Activated CD4-positive, alpha-beta T cell treated with anti-CD3 and anti-CD28 coated beads for 24 hours (primary cell): ENCODE results near the gene CDH3.
A peak's percentile ranks its signal among the peaks of the same experiment; 100 is the strongest.
"Not testable (repeated sequence)": the region's sequence is repeated elsewhere in the genome, so short reads cannot be mapped to it uniquely, and the experiment has no call there.

Source experiments
- DNase-seq, 2 donors: peaks; one replicate each; pipeline ENCODE4 v3.0.0-alpha.2; 2020; ENCODE audit warnings: low read depth in 2 of 2

CDH3 gene

GRCh38 chr16:68704232-68704867 lies 59.2 kb downstream of the CDH3 start:
- peak; percentile 49 to 59 for DNase-seq

GRCh38 chr16:68707340-68708152 lies 62.4 kb downstream of the CDH3 start:
- DNase-seq = no peak

DNA sequence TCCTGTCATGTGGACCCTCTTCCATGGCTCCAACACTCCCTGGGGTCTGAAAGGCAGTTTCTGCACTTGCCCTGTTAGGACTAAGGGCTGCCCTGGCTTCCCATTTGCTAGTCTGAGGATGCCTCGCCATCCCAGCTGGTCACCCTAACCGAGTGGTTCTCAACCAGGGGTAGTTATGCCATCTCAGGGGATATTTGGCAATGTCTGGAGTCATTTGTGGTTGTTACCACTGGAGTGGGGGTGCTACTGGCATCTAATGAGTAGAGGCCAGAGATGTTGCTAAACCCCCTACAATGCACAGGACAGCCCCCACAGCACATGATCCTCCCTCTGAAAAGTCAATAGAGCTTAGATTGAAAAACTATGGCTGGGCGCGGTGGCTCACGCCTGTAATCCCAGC lies 65.1 kb downstream of the CDH3 start:
- DNase-seq = no peak

DNA sequence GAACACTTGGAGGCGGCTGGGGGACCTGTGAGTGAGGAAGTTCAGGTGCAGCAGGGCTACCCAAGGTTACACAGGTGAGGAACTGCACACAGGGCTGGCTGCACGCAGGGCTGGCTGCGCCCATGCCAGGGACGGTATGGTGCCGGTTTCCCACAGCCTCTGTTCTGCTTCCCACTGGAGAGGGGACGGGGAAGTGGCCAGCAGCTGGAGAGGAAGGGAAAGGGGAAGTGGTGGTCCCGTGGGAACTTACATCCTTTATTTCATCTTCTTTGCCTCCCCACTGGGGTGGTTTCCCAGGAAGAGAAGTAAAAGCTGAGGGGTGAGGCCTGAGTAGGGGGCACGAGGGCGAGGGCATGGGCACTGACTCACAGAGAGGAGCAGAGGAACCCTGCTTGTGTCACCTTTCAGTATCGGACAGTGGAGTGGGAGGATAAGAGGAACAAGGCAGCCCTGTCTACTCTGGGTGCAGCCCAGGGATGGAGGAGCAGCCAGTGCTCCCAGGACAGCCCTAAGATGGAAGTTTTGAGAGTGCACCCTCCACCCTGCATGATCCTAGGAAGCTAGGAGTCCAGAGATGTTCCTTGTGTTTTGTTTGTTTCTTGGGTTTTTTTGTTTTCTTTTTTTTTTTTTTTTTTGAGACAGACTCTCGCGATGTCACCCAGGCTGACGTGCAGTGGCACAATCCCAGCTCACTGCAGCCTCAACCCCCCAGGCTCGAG lies 66.5 kb downstream of the CDH3 start:
- DNase-seq = no peak

GRCh38 chr16:68713361-68713760 lies 68.3 kb downstream of the CDH3 start:
- DNase-seq = no peak

GRCh38 chr16:68715471-68715870 lies 70.4 kb downstream of the CDH3 start:
- no peak for DNase-seq

DNA sequence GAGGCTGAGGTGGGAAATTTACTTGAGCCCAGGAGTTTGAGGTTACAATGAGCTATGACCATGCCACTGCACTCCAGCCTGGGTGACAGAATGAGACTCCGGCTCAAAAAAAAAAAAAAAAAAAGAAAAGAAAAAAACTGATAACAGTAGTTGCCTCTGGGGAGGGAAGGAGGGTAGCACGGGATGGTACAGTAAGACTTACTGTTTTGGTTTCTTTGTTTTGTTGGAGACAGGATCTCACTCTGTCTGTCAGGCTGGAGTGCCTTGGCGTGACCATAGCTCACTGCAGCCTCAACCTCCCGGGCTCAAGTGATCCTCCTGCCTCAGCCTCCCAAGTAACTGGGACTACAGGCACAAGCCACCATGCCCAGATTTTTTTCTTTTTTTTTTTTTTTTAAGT lies 71.4 kb downstream of the CDH3 start:
- DNase-seq = not testable (repeated sequence)

GRCh38 chr16:68717684-68718083 lies 72.6 kb downstream of the CDH3 start:
- DNase-seq = no peak

DNA sequence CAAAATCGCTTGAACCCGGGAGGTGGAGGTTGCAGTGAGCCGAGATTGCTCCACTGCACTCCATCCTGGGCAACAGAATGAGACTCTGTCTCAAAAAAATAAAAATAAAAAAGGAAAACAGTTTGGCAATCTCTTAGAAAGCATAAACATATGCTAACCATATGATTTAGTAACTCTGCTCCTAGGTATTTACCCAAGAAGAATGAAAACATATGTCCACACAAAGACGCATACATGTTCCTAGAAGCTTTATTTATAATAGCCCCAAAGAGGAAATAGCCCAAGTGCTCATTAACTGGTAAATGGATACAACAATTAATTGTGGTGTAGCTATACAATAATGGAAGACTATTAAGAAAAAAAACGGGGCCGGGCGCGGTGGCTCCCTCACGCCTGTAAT lies 73.5 kb downstream of the CDH3 start:
- DNase-seq = no peak

DNA sequence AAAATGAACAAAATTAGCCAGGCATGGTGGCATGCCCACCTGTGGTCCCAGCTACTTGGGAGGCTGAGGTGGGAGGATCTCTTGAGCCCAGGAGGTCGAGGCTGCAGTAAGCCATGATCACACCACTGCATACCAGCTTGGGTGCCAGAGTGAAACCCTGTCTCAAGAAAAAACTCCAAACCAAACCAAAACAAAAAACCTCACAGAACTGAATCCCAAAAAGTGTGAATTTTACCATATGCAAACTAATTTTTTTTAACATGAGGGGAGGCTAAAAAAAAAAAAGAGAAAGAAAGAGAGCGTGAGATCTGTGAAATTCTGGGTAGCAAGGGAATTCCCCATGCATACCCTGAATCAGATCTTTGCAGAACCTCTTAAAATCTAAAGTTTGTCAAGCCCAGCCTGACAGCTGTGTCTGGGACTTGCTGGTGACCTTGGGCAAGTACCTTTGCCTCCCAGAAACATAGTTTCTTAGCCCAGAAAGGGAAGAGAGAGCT lies 74.9 kb downstream of the CDH3 start:
- no peak for DNase-seq

DNA sequence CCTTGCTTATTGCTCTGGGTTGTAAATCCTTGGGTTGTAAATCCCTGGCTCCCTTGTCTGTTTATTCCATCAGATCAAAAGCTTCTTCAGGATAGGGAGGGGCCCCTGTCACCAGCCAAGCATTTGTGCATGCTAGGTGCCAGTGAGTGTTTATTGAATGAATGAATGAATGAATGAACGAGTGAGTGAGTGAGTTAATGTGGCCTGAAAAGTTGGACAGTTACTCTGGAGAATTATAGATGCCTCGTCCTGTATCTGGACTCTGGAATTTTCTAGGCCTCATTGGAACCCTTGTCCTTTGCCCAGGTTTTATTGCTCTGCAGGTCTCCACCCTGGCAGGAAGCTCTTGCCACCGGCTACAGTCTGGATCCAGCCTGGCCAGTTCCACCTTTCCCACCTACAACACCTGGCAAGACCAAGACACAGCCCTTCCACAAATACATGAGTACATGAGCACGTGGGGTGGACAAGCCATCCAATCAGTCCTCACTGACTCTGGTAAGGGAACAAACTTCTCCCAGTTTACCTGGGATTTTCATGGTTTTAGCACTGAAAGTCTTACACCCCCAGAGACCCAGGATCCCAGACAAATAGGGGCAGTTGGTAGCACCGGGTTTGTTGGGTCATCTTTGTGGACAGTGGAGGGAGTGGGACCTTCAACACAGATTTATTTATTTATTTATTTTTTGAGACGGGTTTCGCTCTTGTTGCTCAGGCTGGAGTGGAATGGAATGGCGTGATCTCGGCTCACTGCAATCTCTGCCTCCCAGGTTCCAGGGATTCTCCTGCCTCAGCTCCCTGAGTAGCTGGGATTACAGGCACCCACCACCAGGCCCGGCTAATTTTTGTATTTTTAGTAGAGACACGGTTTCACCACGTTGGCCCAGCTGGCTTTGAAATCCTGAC lies 77.3 kb downstream of the CDH3 start:
- DNase-seq = no peak

DNA sequence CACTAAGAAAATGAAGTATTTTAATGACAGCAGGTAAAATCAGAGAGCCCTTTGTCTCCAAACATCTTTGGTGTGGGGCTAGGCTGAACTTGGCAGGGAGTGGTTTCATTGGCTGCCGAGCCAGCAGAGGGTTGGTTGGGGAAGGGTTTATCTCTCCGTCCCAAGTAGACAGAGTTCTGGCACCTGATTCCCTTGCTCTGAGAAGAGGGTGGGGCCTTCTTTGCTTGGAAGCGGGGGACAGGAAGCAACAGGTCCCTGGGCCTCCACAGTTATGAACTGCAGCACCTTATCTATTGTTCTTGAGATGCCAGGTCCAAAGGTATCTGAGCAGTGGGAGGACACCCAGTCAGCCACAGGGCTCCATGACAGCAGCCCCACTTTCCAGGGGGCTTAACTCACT lies 79.7 kb downstream of the CDH3 start:
- DNase-seq = no peak

DNA sequence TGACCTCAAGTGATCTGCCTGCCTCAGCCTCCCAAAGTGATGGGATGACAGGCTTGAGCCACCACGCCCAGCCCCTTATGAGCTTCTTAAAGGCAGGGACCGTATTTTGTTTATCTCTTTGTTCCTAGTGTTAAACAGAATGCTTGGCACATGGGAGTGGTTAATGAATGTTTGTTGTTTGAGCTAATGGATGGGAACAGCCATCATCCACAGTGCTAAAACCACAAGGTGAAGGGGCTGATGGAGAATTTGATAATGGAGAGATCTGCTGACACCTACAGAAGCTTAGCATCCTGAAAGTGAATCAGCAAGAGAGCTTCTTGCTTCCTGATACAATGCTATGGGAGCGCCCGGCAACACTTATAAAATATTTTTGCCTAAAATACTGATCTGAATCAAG lies 83.4 kb downstream of the CDH3 start:
- no peak for DNase-seq

- DNase-seq = no peak
Measured at GRCh38 chr16:68731637-68732036, 86.5 kb downstream of the CDH3 start.

DNA sequence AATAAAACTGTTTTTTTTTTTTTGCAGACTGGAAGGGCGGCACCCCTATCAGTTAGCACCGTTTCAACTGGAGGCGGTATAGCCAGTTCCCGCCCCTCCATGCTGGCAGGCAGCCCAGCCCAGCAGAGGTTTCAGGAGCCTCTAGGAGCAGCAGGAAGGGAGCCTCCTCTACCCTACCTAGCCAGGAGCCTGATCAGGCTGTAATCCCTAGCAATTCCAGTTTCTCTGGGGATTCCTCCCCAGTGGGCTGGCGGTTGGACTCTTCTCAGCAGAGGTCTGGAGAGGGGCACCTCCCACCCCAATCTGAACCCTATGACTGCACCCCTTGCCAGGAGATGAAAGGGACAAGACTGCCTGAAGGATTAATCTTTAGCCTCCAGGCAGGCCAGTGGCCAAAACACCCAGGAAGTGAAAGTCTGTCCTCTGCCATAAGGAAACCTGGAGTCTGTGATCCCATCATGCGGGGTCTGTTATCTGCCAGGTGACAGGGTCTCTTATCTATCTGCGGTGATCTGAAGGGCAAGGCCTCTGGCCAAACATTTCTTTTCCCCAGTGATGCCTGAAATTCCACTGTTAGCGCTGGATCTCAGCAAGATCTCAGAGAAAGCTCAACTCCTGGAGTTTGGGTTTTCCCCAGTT lies 87.1 kb downstream of the CDH3 start:
- DNase-seq = no peak

GRCh38 chr16:68732741-68733399 lies 87.8 kb downstream of the CDH3 start:
- DNase-seq = no peak

GRCh38 chr16:68733570-68733969 lies 88.5 kb downstream of the CDH3 start:
- no peak for DNase-seq

DNA sequence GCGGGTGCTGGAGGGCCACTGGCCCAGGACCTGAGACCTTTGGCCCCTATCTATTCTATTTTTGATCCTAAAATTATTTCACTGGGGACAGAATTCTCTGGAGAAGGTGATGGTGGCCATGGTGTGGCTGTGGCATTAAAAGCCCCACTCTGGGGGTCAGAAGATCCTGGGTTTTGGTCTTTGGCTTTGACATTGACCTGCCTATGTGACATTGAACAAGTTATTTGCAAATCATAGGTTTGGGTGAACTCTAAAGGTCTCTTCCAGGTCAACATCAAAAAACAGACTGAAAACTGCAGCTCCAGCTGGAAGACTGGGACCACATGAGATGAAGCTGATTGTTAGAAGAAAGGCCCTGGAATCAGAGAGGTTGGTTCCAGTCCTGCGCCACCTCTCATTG lies 89.7 kb downstream of the CDH3 start:
- no peak for DNase-seq

DNA sequence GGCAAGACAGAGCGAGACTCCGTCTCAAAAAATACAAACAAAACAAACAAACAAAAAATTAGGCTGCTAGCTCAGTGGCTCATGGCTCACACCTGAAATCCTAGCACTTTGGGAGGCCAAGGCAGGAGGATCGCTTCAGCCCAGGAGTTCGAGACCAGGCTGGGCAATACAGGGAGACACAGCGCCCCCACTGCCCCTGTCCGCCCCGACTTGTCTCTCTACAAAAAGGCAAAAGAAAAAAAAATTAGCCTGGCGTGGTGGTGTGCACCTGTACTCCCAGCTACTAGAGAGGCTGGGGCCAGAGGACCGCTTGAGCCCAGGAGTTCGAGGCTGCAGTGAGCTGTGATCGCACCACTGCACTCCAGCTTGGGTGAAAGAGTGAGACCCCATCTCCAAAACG lies 91.5 kb downstream of the CDH3 start:
- no peak for DNase-seq

DNA sequence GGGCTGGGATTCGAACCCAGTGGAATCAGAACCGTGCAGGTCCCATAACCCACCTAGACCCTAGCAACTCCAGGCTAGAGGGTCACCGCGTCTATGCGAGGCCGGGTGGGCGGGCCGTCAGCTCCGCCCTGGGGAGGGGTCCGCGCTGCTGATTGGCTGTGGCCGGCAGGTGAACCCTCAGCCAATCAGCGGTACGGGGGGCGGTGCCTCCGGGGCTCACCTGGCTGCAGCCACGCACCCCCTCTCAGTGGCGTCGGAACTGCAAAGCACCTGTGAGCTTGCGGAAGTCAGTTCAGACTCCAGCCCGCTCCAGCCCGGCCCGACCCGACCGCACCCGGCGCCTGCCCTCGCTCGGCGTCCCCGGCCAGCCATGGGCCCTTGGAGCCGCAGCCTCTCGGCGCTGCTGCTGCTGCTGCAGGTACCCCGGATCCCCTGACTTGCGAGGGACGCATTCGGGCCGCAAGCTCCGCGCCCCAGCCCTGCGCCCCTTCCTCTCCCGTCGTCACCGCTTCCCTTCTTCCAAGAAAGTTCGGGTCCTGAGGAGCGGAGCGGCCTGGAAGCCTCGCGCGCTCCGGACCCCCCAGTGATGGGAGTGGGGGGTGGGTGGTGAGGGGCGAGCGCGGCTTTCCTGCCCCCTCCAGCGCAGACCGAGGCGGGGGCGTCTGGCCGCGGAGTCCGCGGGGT lies 92.1 kb downstream of the CDH3 start, which contains the start of gene CDH1:
CDH1 (plus strand) TSS at position 247 of the 684 bp plus-strand sequence; CDS start at position 371, 124 bp downstream.
- peak in 1 of 2 donors; percentile 10 for DNase-seq
